CD4-positive, CD25-positive, alpha-beta regulatory T cell (primary cell): Measurements from ENCODE around the gene PILRB. TPM values are rescaled to one million over a fixed set of nuclear protein-coding genes. Genes with fewer than 3 reads are reported as not detected.

Source experiments
- ATAC-seq, 2 donors: fragments of 150-1000 bp; cut with Tn5 transposase; one replicate each; pipeline ENCODE4 v1.10.0; 2021; ENCODE audit warnings: low read depth in 2 of 2, moderate number of reproducible peaks in 2 of 2, moderate library complexity in 1 of 2
- DNase-seq, 3 donors: peaks; one replicate each; pipeline versions ENCODE4 v3.0.0 to v3.0.0-alpha.2; 2012 to 2022; ENCODE audit warnings: mixed read lengths in 1 of 3
- H3K27ac ChIP-seq: one replicate; pipeline ENCODE4 v1.7.0; 2013; ENCODE audit warnings: mild to moderate bottlenecking, low read length; ENCODE audit not compliant: insufficient read depth, poor library complexity, severe bottlenecking
- H3K27me3 ChIP-seq: one replicate; pipeline ENCODE4 v1.7.0; 2013; ENCODE audit warnings: low read length; ENCODE audit not compliant: control insufficient read depth, insufficient read depth
- H3K36me3 ChIP-seq: one replicate; pipeline ENCODE4 v1.7.0; 2013; ENCODE audit warnings: mild to moderate bottlenecking, low read length, moderate library complexity; ENCODE audit not compliant: control insufficient read depth, insufficient read depth
- H3K4me1 ChIP-seq: 2 replicates; pipeline ENCODE4 v1.7.0; 2013; ENCODE audit warnings: mild to moderate bottlenecking, low read length; ENCODE audit not compliant: insufficient read depth, control insufficient read depth, poor library complexity, severe bottlenecking
- H3K4me3 ChIP-seq: one replicate; pipeline ENCODE4 v1.7.0; 2013; ENCODE audit warnings: low read depth, mild to moderate bottlenecking, low read length, moderate library complexity
- H3K9me3 ChIP-seq, 2 experiments: 1 replicate in 1 of 2; 2 replicates in 1 of 2; pipeline ENCODE4 v1.7.0; 2013; ENCODE audit warnings: low read length in 2 of 2, mild to moderate bottlenecking in 1 of 2, moderate library complexity in 1 of 2; ENCODE audit not compliant: control insufficient read depth in 2 of 2
- H3K27ac Mint-ChIP-seq, 3 donors: one replicate each; pipeline ENCODE4 v1.8.0; 2020 to 2022; ENCODE audit warnings: mild to moderate bottlenecking in 3 of 3, mixed read lengths in 3 of 3, moderate library complexity in 2 of 3
- H3K27me3 Mint-ChIP-seq: one replicate; pipeline ENCODE4 v1.8.0; 2022; ENCODE audit warnings: mild to moderate bottlenecking, mixed read lengths
- H3K36me3 Mint-ChIP-seq: one replicate; pipeline ENCODE4 v1.8.0; 2020; ENCODE audit warnings: mixed read lengths
- H3K4me1 Mint-ChIP-seq, 4 donors: one replicate each; pipeline ENCODE4 v1.8.0; 2020 to 2022; ENCODE audit warnings: mixed read lengths in 4 of 4, mild to moderate bottlenecking in 1 of 4
- H3K4me3 Mint-ChIP-seq, 4 donors: one replicate each; pipeline ENCODE4 v1.8.0; 2020 to 2022; ENCODE audit warnings: mild to moderate bottlenecking in 4 of 4, mixed read lengths in 4 of 4, moderate library complexity in 3 of 4
- H3K9me3 Mint-ChIP-seq, 7 donors: one replicate each; pipeline ENCODE4 v1.8.0; 2020 to 2022; ENCODE audit warnings: mixed read lengths in 7 of 7, mild to moderate bottlenecking in 3 of 7, moderate library complexity in 2 of 7
- polyA plus RNA-seq, 4 donors: library from polyadenylated mRNA; unstranded; fragments of 300-500 nt; fragmentation: Illumina TruSeq; gene quantifications; one replicate each; pipeline ENCODE4 v1.2.3, GENCODE V29; 2021
- total RNA-seq: library from RNA; stranded (reverse); gene quantifications from one replicate; pipeline ENCODE4 v1.2.3, GENCODE V29; 2022

Gene PILRB
- total and polyA plus RNA-seq, 5 donors from 2014 or later: 2.1 to 88.0 (median 2.8) TPM

DNA sequence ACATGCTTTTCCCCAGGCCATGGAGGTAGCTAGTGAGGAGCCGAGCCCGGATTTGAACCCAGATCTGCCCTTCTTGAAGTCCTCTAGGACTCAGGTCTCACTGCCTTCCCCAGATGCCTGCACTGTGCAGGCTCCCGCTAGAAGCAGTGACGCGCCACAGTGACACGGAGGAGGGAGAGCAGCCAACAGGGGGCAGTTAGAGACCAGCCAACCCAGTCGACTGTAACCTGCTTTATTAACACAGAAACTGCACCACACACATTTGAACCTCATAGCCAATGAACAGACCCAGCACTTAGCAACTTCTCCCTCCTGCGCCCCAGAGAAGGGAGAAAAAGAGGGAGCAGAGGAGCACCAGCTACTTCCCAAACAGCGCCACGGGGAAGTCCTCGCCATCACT is 42.7 kb downstream of the PILRB start:
- no peak for ATAC-seq
- peaks cover 9% of the 10 kb centered on the region for H3K36me3 Mint-ChIP-seq
- H3K27ac Mint-ChIP-seq: peak overlapping the region in 1 of 3 donors; percentile 18

DNA sequence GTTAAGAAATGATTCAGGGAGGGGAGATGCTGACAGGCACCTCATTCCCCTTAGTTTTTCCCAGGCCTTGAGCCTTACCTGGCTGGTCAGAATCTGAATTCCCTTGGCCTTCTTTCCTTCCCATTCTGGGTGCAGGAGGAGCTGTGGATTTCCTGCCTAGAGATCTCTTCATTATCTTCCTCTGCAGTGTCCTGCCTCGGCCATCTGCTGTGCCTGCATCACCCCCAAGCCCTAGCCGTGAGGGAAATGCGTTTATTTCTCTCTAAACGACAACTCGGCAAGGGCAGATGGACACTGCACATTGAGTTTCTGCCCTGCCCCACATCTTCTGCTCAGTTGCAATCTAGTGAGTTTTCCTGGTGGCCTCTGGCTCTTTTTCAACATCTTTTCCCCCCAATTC is 43.9 kb downstream of the PILRB start:
- no peaks in the 10 kb centered on the region for H3K9me3 Mint-ChIP-seq

More for the DNA sequence above, 42.7 kb downstream of the PILRB start:
- H3K9me3 Mint-ChIP-seq: no peaks in the 10 kb centered on the region
- Histone ChIP-seq H3K4me3 (no peak overlapping the region), H3K9me3 (no peaks in the 10 kb centered on the region), H3K4me1 (peaks cover 12% of the 10 kb centered on the region), H3K27ac (no peak overlapping the region), H3K36me3 (no peaks in the 10 kb centered on the region), H3K27me3 (no peaks in the 10 kb centered on the region)
- H3K4me1 Mint-ChIP-seq: peaks cover 7 to 24% (median 11%) of the 10 kb centered on the region in 4 donors
- DNase-seq: peak in 2 of 3 donors; percentile 18 to 36
- peaks cover 31% of the 10 kb centered on the region for H3K27me3 Mint-ChIP-seq
- H3K4me3 Mint-ChIP-seq: peak overlapping the region in 1 of 4 donors; percentile 51

GRCh38 chr7:100402241-100402640 is 44.3 kb downstream of the PILRB start:
- Mint-ChIP-seq H3K27me3 (peaks cover 29% of the 10 kb centered on the region), H3K9me3 (no peaks in the 10 kb centered on the region), H3K27ac (no peak overlapping the region), H3K4me3 (no peak overlapping the region), H3K36me3 (peaks cover 14% of the 10 kb centered on the region), H3K4me1 (peaks cover 0 to 12% (median 1%) of the 10 kb centered on the region in 4 donors)
- Histone ChIP-seq H3K4me3 (no peak overlapping the region), H3K27ac (no peak overlapping the region), H3K27me3 (peaks cover 3% of the 10 kb centered on the region), H3K9me3 (no peaks in the 10 kb centered on the region), H3K4me1 (peaks cover under 1% of the 10 kb centered on the region), H3K36me3 (no peaks in the 10 kb centered on the region)
- ATAC-seq: no peak
- no peak for DNase-seq

More for the DNA sequence above, 43.9 kb downstream of the PILRB start:
- peaks cover 2 to 16% (median 5%) of the 10 kb centered on the region in 4 donors for H3K4me1 Mint-ChIP-seq
- DNase-seq (no peak), ATAC-seq (no peak)
- peaks cover 2% of the 10 kb centered on the region for H3K27me3 ChIP-seq
- no peak overlapping the region for H3K4me3 ChIP-seq
- no peaks in the 10 kb centered on the region for H3K9me3 ChIP-seq
- peaks cover 27% of the 10 kb centered on the region for H3K27me3 Mint-ChIP-seq
- H3K4me1 ChIP-seq: peaks cover 5% of the 10 kb centered on the region
- no peak overlapping the region for H3K4me3 Mint-ChIP-seq
- H3K27ac ChIP-seq: no peak overlapping the region
- no peak overlapping the region for H3K27ac Mint-ChIP-seq
- no peaks in the 10 kb centered on the region for H3K36me3 ChIP-seq
- H3K36me3 Mint-ChIP-seq: peaks cover 12% of the 10 kb centered on the region

DNA sequence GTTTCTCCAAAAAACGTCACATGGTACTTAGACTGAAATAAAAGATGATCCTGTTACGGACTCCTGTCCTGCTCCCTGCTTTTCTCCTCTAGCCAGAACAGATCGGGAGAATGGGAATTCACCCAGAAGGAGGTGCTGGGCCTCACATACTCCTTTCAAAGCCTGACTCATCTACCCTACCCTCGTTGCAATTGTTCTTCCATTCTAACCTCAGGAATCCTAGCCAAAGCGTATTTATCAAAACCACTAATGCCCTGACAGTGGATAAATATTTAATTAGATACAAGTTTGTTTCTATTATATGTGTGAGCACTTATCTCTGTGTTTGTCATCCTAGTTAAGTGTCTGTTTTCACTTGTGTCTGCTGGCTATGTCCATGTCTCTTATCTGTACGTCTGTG is 48.9 kb downstream of the PILRB start:
- DNase-seq (no peak), ATAC-seq (no peak)
- Mint-ChIP-seq H3K4me1 (peaks cover 0 to 3% (median 0%) of the 10 kb centered on the region in 4 donors), H3K27ac (no peak overlapping the region), H3K4me3 (no peak overlapping the region), H3K27me3 (peaks cover 25% of the 10 kb centered on the region), H3K36me3 (peaks cover 9% of the 10 kb centered on the region), H3K9me3 (no peaks in the 10 kb centered on the region)
- no peak overlapping the region for H3K27ac ChIP-seq
- H3K4me1 ChIP-seq: no peaks in the 10 kb centered on the region
- no peaks in the 10 kb centered on the region for H3K9me3 ChIP-seq
- no peak overlapping the region for H3K4me3 ChIP-seq
- H3K36me3 ChIP-seq: no peaks in the 10 kb centered on the region
- H3K27me3 ChIP-seq: peaks cover 6% of the 10 kb centered on the region

DNA sequence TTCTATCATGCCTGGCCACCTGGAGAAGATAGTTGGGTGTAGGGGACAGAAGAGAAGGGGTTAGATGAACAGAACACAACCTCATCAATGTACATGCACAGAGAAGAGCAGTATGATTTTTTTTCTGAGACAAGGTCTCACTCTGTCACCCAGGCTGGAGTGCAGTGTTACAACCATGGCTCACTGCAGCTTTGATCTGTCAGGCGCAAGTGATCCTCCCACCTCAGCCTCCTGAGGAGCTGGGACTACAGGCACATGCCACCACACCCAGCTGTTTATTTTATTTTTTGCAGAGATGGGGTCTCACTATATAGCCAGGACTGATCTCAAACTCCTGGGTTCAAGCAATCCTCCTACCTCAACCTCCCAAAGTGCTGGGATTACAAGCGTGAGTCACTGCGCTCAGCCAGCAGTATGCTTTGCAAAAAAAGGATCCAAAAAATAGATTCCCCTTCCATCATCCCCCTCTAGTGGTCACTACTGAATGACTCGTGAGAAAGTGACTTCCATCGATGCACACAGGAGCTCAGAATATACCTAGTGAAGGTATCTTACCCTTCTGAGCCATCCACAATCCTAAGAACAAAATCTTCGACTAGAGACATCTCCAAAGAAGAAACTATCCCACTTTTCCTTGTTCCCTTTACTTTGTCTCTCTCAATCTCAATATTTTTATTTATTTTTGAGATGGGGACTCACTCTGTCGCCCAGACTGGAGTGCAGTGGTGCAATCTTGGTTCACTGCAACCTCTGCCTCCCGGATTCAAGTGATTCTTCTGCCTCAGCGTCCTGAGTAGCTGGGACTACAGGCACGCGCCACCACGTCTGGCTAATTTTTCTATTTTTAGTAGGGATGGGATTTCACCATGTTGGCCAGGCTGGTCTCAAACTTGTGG is 49.6 kb downstream of the PILRB start:
- H3K27me3 Mint-ChIP-seq: peaks cover 20% of the 10 kb centered on the region
- Histone ChIP-seq H3K4me1 (no peaks in the 10 kb centered on the region), H3K9me3 (no peaks in the 10 kb centered on the region), H3K27me3 (peaks cover 6% of the 10 kb centered on the region), H3K4me3 (no peak overlapping the region), H3K36me3 (no peaks in the 10 kb centered on the region), H3K27ac (no peak overlapping the region)
- peaks cover 0 to 2% (median 0%) of the 10 kb centered on the region in 7 donors for H3K9me3 Mint-ChIP-seq
- no peak overlapping the region for H3K4me3 Mint-ChIP-seq
- peaks cover 0 to 3% (median 0%) of the 10 kb centered on the region in 4 donors for H3K4me1 Mint-ChIP-seq
- peak; percentile 62 to 87 for ATAC-seq
- H3K27ac Mint-ChIP-seq: no peak overlapping the region
- peak; percentile 14 to 81 (median 64) for DNase-seq
- H3K36me3 Mint-ChIP-seq: peaks cover 9% of the 10 kb centered on the region

- no peak overlapping the region for H3K4me3 Mint-ChIP-seq
- peaks cover 0 to 6% (median 1%) of the 10 kb centered on the region in 4 donors for H3K4me1 Mint-ChIP-seq
- peaks cover 0 to 2% (median 0%) of the 10 kb centered on the region in 7 donors for H3K9me3 Mint-ChIP-seq
- H3K27ac Mint-ChIP-seq: no peak overlapping the region
- H3K27me3 Mint-ChIP-seq: peaks cover 14% of the 10 kb centered on the region
- no peaks in the 10 kb centered on the region for H3K4me1 ChIP-seq
- H3K27me3 ChIP-seq: peaks cover 6% of the 10 kb centered on the region
- no peak for ATAC-seq
- H3K4me3 ChIP-seq: no peak overlapping the region
- H3K36me3 ChIP-seq: no peaks in the 10 kb centered on the region
- H3K36me3 Mint-ChIP-seq: peaks cover 9% of the 10 kb centered on the region
- no peaks in the 10 kb centered on the region for H3K9me3 ChIP-seq
- H3K27ac ChIP-seq: no peak overlapping the region
- no peak for DNase-seq
Observed at GRCh38 chr7:100411101-100411500, 53.2 kb downstream of the PILRB start.

- peaks cover 0 to 2% (median 0%) of the 10 kb centered on the region in 7 donors for H3K9me3 Mint-ChIP-seq
- H3K4me1 Mint-ChIP-seq: peaks cover 0 to 6% (median 0%) of the 10 kb centered on the region in 4 donors
- no peak overlapping the region for H3K27ac Mint-ChIP-seq
- peak overlapping the region in 1 of 4 donors; percentile 2 for H3K4me3 Mint-ChIP-seq
- Histone ChIP-seq H3K36me3 (no peaks in the 10 kb centered on the region), H3K4me1 (no peaks in the 10 kb centered on the region), H3K27ac (no peak overlapping the region), H3K27me3 (peaks cover 3% of the 10 kb centered on the region), H3K9me3 (no peaks in the 10 kb centered on the region), H3K4me3 (no peak overlapping the region)
- DNase-seq: no peak
- no peak for ATAC-seq
- H3K27me3 Mint-ChIP-seq: peaks cover 6% of the 10 kb centered on the region
- H3K36me3 Mint-ChIP-seq: peaks cover 5% of the 10 kb centered on the region
Observed at GRCh38 chr7:100413346-100413745, 55.4 kb downstream of the PILRB start.
